Measurements from ENCODE around the gene MAPK1.

- no peak for TF ChIP-seq CTCF (IDR thresholded peaks at IDR 0.05; ENCODE audit: low read depth, low read length, poor library complexity, severe bottlenecking)
- TF ChIP-seq EZH2phosphoT487 (IDR thresholded peaks at IDR 0.05; ENCODE audit: borderline replicate concordance, low read length): no peak
Observed at GRCh38 chr22:21739828-21740377, 127.5 kb downstream of the MAPK1 start.

All from DOHH2 (cell line).